Fibroblast of pulmonary artery (primary cell): ENCODE results near the gene ERC2.

Source experiments
- DNase-seq: peaks from one replicate; pipeline ENCODE4 v3.0.0-alpha.2; 2010; ENCODE audit warnings: low read depth
- H3K4me3 ChIP-seq: replicated peaks from 2 replicates; pipeline ENCODE4 v1.5.1; 2011; ENCODE audit warnings: low read depth, mild to moderate bottlenecking, control low read depth, low read length, moderate library complexity
- TF ChIP-seq, protein P1 (sequence below): IDR thresholded peaks from 2 replicates; pipeline ENCODE4 v1.5.1; 2011; ENCODE audit warnings: mild to moderate bottlenecking, control low read depth, low read length, inconsistent platforms; ENCODE audit errors: missing control alignments

ERC2 gene

DNA sequence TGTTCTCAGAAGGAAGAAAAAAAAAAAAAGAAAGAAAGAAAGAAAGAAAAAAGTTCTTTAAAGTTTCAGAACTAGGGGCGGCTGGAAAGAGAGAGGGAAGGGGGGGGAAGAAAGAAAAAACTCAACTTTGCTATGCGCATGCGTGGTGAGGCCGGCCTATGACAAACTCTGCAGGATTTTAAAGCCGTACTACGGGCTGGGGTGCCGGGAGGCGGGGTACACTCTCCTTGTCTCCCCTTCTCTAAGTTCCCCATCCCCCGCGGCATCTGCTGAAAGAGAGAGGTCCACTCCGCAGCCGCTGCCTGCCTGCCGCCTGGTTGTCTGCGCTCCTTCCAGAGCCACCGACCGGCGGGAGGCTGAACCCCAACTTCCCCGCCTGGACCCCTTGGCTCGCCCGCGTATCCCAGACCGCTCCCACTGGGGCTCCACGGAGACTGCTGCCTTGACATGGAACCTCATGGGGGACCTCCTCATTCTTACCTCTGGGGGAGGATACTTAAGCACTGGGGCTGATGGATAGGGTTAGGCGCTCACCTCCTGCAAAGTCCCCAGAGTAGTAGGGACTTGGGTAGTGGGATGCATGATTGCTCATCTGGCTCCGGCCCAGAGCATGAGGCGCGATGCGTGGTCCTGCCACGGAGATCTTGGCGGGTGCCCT lies 979.7 kb downstream of the ERC2 start:
- DNase-seq = peak; percentile 82
- TF ChIP-seq, protein P1, sequence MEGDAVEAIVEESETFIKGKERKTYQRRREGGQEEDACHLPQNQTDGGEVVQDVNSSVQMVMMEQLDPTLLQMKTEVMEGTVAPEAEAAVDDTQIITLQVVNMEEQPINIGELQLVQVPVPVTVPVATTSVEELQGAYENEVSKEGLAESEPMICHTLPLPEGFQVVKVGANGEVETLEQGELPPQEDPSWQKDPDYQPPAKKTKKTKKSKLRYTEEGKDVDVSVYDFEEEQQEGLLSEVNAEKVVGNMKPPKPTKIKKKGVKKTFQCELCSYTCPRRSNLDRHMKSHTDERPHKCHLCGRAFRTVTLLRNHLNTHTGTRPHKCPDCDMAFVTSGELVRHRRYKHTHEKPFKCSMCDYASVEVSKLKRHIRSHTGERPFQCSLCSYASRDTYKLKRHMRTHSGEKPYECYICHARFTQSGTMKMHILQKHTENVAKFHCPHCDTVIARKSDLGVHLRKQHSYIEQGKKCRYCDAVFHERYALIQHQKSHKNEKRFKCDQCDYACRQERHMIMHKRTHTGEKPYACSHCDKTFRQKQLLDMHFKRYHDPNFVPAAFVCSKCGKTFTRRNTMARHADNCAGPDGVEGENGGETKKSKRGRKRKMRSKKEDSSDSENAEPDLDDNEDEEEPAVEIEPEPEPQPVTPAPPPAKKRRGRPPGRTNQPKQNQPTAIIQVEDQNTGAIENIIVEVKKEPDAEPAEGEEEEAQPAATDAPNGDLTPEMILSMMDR = no peak

DNA sequence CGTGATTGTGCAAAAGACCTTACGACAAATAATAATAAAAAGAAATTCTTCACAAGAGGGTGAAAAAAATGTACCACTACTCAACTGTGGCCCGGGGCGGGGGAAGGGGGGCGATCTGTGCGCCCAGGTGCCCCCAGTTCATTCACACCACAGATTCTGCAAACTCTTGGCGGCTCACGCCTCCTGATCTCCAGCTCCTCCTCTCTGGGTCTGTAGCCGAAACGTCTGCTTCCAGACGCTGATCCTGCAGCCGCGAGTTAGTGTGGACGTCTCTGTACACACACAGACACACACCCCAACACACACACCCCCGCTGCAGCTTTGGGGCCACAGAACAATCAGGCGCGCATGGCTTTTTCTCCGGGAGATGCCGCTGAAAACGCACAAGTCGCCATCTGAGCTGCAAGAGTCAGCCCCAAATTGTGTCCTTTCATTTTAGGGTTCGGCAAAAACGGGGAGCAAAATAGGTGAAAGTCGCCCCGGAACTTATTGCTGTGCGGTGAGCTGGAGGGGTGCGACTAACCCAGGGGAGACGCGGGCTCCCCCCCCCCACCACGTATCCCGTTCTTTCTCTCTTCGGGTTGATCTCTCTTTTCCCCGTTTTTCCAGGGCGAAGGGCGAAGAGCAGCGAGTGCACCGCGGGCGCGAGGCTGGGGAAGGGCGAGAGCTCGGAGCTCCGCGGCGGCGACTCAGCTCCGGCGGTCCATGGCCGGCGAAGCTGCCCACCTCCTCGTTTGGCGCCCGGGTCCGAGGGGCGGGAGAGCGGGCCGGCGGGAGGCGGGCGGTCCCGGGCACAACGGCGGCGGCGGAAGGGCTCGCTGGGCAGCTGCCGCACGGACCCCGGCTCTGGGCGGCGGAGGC lies 980.7 kb downstream of the ERC2 start:
- H3K4me3 ChIP-seq = peak overlapping the region; percentile 88
- TF ChIP-seq, protein P1 = no peak
- DNase-seq = peak; percentile 70

More for the DNA sequence above, 979.7 kb downstream of the ERC2 start:
- peak overlapping the region; percentile 88 for H3K4me3 ChIP-seq

DNA sequence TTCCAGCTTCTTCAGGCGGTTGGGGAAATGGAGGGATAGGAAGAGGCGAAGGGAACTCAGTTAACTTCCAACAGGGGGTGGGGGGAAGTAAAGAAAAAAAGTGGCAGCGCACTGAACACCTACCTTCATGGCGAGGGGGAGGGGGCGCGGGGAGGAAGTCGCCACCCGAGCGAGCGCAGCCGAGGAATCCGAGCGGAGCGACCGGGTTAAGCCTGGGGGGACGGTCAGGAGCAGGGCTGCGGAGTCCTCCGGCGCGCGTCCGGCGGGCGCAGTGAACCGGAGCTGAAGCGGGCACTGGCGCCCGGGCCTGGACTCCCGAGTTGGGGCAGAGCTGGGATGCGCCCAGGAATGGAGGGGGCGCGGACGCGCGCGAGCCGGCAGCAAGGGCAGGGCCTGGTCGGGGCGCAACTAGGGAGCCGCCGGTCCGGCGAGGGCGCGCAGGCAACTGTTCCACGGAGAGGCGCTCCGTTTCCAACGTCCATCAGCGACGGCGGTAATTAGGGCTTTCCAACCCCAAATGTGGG lies 981.3 kb downstream of the ERC2 start, which contains the start of gene WNT5A:
WNT5A (minus strand) TSS at position 450 of the 524 bp plus-strand sequence; CDS start at position 129, 321 bp downstream.
- TF ChIP-seq, protein P1 = no peak
- H3K4me3 ChIP-seq = peak within 1 kb of the TSS; percentile 88
- peak; percentile 52 for DNase-seq

DNA sequence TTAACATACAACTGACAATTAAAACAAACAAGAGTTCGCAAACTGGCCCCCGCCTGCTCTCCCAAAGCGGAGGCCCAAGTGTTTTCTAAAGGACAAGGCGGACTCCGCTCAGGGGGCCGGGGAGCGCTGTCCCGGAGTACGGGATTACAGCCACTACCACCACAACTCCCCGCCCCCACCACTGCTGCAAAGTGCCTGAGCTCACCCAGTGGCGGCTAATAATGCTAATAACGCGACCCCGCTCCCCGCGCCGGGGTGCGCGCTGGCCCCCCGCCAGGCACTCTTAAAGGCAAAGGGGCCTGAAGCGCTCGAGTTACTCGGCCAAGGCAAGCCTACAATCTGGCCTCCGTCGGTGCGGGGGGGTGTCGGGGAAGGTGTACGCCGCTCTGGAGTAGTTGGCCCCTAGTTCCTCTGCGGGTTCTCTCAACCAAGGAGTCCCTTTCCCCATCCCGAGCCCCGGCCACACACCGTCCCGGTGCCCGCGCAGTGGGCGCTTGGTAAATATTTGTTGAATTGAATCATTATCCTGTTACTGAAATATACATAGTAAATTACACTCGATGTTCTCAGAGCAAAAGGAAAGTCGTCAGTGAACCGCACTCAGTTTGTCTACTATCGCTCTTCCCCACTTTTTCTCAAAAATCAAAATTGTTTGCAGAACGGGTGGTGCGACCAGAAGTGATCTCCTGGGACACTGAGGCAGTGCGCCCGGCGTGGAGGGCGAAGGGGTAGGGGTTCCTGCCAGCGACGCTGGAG lies 982.0 kb downstream of the ERC2 start:
- peak overlapping the region; percentile 88 for H3K4me3 ChIP-seq

DNA sequence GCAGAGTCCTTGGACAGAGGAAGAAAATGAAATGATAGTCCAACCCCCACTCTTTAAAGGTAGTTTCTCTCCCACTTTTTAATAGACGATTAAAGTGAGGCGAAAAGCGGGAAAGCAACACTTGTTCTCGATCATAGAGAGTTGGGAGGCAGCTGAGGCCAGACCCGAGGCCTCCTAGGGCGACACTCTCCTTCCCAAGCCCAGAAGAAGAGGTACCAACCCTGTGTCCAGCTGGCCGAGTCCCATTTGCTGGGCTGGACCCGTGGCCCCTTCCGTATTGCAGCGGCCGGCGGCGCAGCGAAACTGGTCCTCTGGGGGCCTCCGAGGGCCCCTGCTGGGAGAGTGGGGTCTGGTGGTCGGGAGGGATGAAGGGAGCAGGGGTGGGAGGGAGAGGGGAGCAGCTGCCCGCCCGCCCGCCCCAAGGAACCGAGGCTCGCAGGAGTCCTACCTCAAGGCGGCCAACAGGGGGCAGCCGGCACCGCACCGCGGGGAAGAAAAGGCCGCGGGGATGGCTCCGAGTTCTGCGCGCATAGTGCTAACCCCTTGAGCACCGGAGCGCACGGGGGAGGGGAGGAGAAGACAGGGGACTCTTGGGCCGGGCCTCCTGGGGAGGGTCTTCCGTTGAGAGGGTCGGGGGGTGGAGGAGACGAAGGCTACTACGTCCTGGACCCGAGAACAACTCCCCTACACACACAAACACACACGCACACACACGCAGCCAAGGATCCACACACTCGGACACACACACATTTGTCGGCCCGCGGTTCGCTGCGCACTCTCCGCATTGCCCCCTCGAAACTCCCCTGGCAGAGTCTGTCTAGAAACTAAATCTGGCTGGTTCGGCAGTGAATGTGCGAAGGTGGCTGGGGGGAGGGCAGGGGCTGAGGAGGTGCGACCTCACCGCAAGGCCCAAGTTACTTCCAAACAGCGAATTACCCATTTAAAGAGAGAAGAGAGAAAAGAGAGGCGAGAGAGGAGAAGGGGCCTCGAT lies 983.2 kb downstream of the ERC2 start:
- peak; percentile 89 for DNase-seq
- H3K4me3 ChIP-seq = peak overlapping the region; percentile 88
- TF ChIP-seq, protein P1 = peak; percentile 52

More for the DNA sequence above, 982.0 kb downstream of the ERC2 start:
- TF ChIP-seq, protein P1 = no peak
- peak; percentile 79 for DNase-seq

DNA sequence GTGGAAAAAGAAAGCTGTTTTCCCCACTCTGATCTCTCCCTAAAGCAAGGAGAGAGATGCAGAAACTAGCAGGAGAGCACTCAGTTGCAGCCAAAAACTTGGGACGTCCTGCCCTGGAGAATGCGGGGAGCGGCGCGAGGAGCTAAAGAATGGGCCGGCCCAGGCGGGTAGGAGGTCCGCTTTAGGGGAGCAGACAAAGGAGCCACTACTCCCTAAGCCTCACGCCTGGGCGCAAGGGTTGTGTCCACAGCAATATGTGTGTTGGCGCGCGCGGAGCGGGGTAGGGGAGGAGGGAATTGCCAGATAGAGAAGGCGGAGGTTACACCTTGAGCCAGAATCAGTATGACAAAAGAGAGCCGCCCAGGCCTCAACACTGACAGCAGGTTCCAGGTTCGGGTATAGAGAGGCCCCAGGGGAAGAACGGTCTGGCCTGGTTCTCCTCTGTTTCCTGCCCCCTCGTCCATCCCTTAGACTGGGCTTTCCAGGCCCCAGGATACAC lies 984.0 kb downstream of the ERC2 start:
- TF ChIP-seq, protein P1 = no peak
- H3K4me3 ChIP-seq = peak overlapping the region; percentile 88
- no peak for DNase-seq
